Esophagus muscularis mucosa (tissue), 4 donors: Measurements from ENCODE around the gene SMTNL1.

Experiments used
- CTCF ChIP-seq, 3 experiments: fragments of 200-600 bp in 2 of 3; fragments of 450-650 bp in 1 of 3; sonication (generic) in 2 of 3; IDR thresholded peaks; one replicate each; pipeline ENCODE4 v1.5.1; 2017 to 2019; ENCODE audit warnings: antibody characterized with exemption in 3 of 3, mild to moderate bottlenecking in 2 of 3, moderate library complexity in 1 of 3
- EP300 ChIP-seq: sonication (generic); formaldehyde crosslinking; IDR thresholded peaks from one replicate; pipeline ENCODE4 v1.6.1; 2017; ENCODE audit warnings: antibody characterized with exemption
- POLR2A ChIP-seq: fragments of 450-650 bp; IDR thresholded peaks from one replicate; pipeline ENCODE4 v1.6.1; 2017; ENCODE audit warnings: antibody characterized with exemption, moderate library complexity, mild to moderate bottlenecking, low read depth
- POLR2AphosphoS5 ChIP-seq, 2 donors: sonication (generic); formaldehyde crosslinking; IDR thresholded peaks; one replicate each; pipeline ENCODE4 v1.6.1; 2017; ENCODE audit warnings: antibody characterized with exemption in 2 of 2

GRCh38 chr11:57529012-57529411 is 8.4 kb upstream of the SMTNL1 start:
- TF ChIP-seq POLR2AphosphoS5 (IDR thresholded peaks at IDR 0.05), result no peak
- TF ChIP-seq CTCF (IDR thresholded peaks at IDR 0.05), result no peak
- TF ChIP-seq EP300, result no peak
- no peak for TF ChIP-seq POLR2A
